Pancreas (tissue), 10 donors: ENCODE measurements around the gene RER1. TPM values are rescaled to one million over a fixed set of nuclear protein-coding genes. Genes with fewer than 3 reads are reported as not detected.
A peak's percentile ranks its signal among the peaks of the same experiment; 100 is the strongest.

ENCODE experiments used
- ATAC-seq, 4 donors: fragments of 200-7000 bp; cut with Tn5 transposase; one replicate each; pipeline versions ENCODE4 v1.8.0 to v1.9.1; 2020; ENCODE audit warnings: mild to moderate bottlenecking in 4 of 4, moderate library complexity in 4 of 4
- DNase-seq, 6 donors: peaks; one replicate each; pipeline ENCODE4 v3.0.0-alpha.2; 2020
- FAIRE-seq: peaks from 2 replicates; lab custom pipeline; 2012; peaks lifted over from hg19 to GRCh38; lab: Jason Lieb, UNC
- H3K27ac ChIP-seq, 4 donors: fragments of 200-600 bp; sonication (generic); 1 replicate in 3 of 4; 2 replicates in 1 of 4; pipeline versions ENCODE4 v1.5.0 to v1.8.0; 2020
- H3K27me3 ChIP-seq, 4 donors: fragments of 200-600 bp; one replicate each; pipeline ENCODE4 v1.8.0; 2021
- H3K36me3 ChIP-seq, 3 donors: fragments of 200-600 bp; sonication (generic) in 1 of 3; one replicate each; pipeline versions ENCODE4 v1.5.0 to v1.8.0; 2020 to 2021
- H3K4me1 ChIP-seq, 3 donors: fragments of 200-600 bp; one replicate each; pipeline ENCODE4 v1.8.0; 2021
- H3K4me3 ChIP-seq, 4 donors: fragments of 200-600 bp; sonication (generic) in 2 of 4; one replicate each; pipeline versions ENCODE4 v1.5.0 to v1.8.0; 2020 to 2021
- H3K9me3 ChIP-seq, 4 donors: fragments of 200-600 bp; one replicate each; pipeline ENCODE4 v1.8.0; 2021
- CTCF ChIP-seq, 4 donors: fragments of 200-600 bp; sonication (generic) in 3 of 4; IDR thresholded peaks; one replicate each; pipeline versions ENCODE4 v1.5.0 to v1.8.0; 2021; ENCODE audit warnings: antibody characterized with exemption in 4 of 4
- WGBS, 2 donors: extraction: QIAGEN DNeasy Blood & Tissue Kit; methylation state at CpG; one replicate each; pipeline ENCODE4 v1.1.7; 2013; 5-methylcytosine and 5-hydroxymethylcytosine counted together
- intact Hi-C, 3 donors: fragments of 100-400 bp; cut with DNase I; formaldehyde crosslinking; loops; one replicate each; pipeline versions ENCODE4 v1.11.1 to v1.14.2; 2022
- polyA plus RNA-seq, 2 donors: library from polyadenylated mRNA; stranded (reverse); fragments of 200-250 nt; gene quantifications; one replicate each; pipeline ENCODE4 v1.2.3, GENCODE V29; 2013
- total RNA-seq, 6 donors: library from RNA; stranded (reverse); fragmentation: NEBNext Ultra II Directional in 4 of 6; extraction: Animal tissue kit (Norgen Biotek cat#: 25700) in 4 of 6; gene quantifications; one replicate each; pipeline versions ENCODE4 v1.2.1 to v1.2.4, GENCODE V29; 2021 to 2023
- donor health status: healthy with polysubstance abuse.
- donor health status: DM: no; HTN: no; CAD: no; lungs with moderate emphysema.
- donor health status: DM: no; HTN: no; CAD: no.
- donor health status: control.
- donor health status: control.
- donor health status: Bipolar disorder and iron deficiency.
- donor health status: DM: yes; HTN: yes; CAD: no.
- donor health status: DM: no; HTN: no; CAD: no.
- donor health status: DM: no; HTN: no; CAD: no.
- donor health status: DM: yes; HTN: yes; CAD: no.

The RER1 gene
- total and polyA plus RNA-seq, 8 donors = 54.8 to 84.2 (median 70.6) TPM

- no peak overlapping the region for H3K4me3 ChIP-seq
- H3K36me3 ChIP-seq = no peaks in the 10 kb centered on the region
- H3K27me3 ChIP-seq = no peaks in the 10 kb centered on the region
- ATAC-seq = no peak
- intact Hi-C loops = loop anchor here in 1 of 3 donors (10.0 kb wide), 1 partner anchor 182 kb away; the partner anchor contains the start of gene FAAP20
- TF ChIP-seq CTCF (IDR thresholded peaks at IDR 0.05) = no peak
- 58 to 65% methylated on average over 25 of the region's 25 CpGs for whole genome bisulfite sequencing, 2 donors
- peak in 2 of 6 donors; percentile 22 to 72 for DNase-seq
- H3K9me3 ChIP-seq = no peaks in the 10 kb centered on the region
- no peak for FAIRE-seq
- H3K4me1 ChIP-seq = no peaks in the 10 kb centered on the region
- H3K27ac ChIP-seq = no peak overlapping the region
These were observed 14.5 kb upstream of the RER1 start for GRCh38 chr1:2376931-2377672.

GRCh38 chr1:2377751-2378440 is 13.7 kb upstream of the RER1 start:
- Histone ChIP-seq H3K27me3 (no peaks in the 10 kb centered on the region), H3K36me3 (no peaks in the 10 kb centered on the region), H3K4me1 (no peaks in the 10 kb centered on the region), H3K27ac (no peak overlapping the region), H3K9me3 (no peaks in the 10 kb centered on the region), H3K4me3 (no peak overlapping the region)
- ATAC-seq (no peak), DNase-seq (peak in 2 of 6 donors; percentile 16 to 52), FAIRE-seq (no peak)
- no peak for TF ChIP-seq CTCF (IDR thresholded peaks at IDR 0.05)
- intact Hi-C loops = loop anchor here in 1 of 3 donors (10.0 kb wide), 1 partner anchor 183 kb away; the partner anchor contains the start of gene FAAP20
- WGBS, 2 donors = 62 to 75% methylated on average over 16 of the region's 16 CpGs

- H3K27me3 ChIP-seq = no peaks in the 10 kb centered on the region
- H3K9me3 ChIP-seq = no peaks in the 10 kb centered on the region
- DNase-seq (peak in 2 of 6 donors; percentile 21 to 58), FAIRE-seq (no peak), ATAC-seq (no peak)
- no peaks in the 10 kb centered on the region for H3K36me3 ChIP-seq
- H3K4me1 ChIP-seq = no peaks in the 10 kb centered on the region
- no peak overlapping the region for H3K4me3 ChIP-seq
- WGBS, 2 donors = 77 to 82% methylated on average over 24 of the region's 24 CpGs
- intact Hi-C loops = loop anchor here in 1 of 3 donors (10.0 kb wide), 1 partner anchor 184 kb away; the partner anchor contains the start of gene FAAP20
- no peak overlapping the region for H3K27ac ChIP-seq
- no peak for TF ChIP-seq CTCF (IDR thresholded peaks at IDR 0.05)
These were observed 13.2 kb upstream of the RER1 start for GRCh38 chr1:2378441-2378851.

GRCh38 chr1:2378956-2379732 is 12.5 kb upstream of the RER1 start:
- no peak overlapping the region for H3K4me3 ChIP-seq
- no peak for TF ChIP-seq CTCF (IDR thresholded peaks at IDR 0.05)
- ATAC-seq = no peak
- H3K36me3 ChIP-seq = no peaks in the 10 kb centered on the region
- H3K4me1 ChIP-seq = no peaks in the 10 kb centered on the region
- FAIRE-seq = no peak
- intact Hi-C loops = loop anchor here in 1 of 3 donors (10.0 kb wide), 1 partner anchor 184 kb away; the partner anchor contains the start of gene FAAP20
- H3K27me3 ChIP-seq = no peaks in the 10 kb centered on the region
- WGBS, 2 donors = 72 to 83% methylated on average over 18 of the region's 18 CpGs
- DNase-seq = peak in 2 of 6 donors; percentile 10 to 53
- no peaks in the 10 kb centered on the region for H3K9me3 ChIP-seq
- no peak overlapping the region for H3K27ac ChIP-seq
